Measurements from ENCODE around the gene PAQR4. TPM values are rescaled to one million over a fixed set of nuclear protein-coding genes. Genes with fewer than 3 reads are reported as not detected.
A peak's percentile ranks its signal among the peaks of the same experiment; 100 is the strongest.

Gene PAQR4
- total and polyA plus RNA-seq, 2 of the 13 experiments (the other 11 are each of a cell fraction or from before 2014, with no cell fraction given), result 15.9 to 24.8 TPM

DNA sequence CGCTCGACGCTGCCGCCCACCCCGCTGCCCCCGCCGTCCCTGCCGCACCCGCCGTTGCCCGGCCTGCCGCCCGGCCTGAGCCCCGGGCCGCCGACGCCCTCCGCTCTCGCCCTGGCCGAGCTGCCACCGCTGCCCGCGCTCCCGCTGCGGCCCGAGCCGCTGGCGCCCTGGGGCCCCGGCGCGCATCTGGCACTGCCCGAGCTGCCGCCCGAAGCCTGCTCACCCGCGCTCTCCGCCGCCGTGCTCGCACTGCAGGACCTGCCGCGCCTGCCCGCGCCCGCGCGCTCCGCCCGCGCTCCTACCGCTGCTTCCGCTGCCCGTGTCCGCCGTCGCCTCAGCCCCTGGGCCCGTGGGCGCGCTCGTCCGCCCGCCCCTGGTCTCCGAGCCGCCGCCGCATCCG, 35.2 kb downstream of the PAQR4 start:
- TF ChIP-seq RBFOX2 (IDR thresholded peaks at IDR 0.05; ENCODE audit: low read depth, low read length) (peak; percentile 34; the same call in 1 of the 2 replicates), ZNF777 (CRISPR knock-in tag; IDR thresholded peaks at IDR 0.05) (0 out of 2 replicates have a peak, but pooled peaks have one; percentile 1)
- TF ChIP-seq, protein P1, sequence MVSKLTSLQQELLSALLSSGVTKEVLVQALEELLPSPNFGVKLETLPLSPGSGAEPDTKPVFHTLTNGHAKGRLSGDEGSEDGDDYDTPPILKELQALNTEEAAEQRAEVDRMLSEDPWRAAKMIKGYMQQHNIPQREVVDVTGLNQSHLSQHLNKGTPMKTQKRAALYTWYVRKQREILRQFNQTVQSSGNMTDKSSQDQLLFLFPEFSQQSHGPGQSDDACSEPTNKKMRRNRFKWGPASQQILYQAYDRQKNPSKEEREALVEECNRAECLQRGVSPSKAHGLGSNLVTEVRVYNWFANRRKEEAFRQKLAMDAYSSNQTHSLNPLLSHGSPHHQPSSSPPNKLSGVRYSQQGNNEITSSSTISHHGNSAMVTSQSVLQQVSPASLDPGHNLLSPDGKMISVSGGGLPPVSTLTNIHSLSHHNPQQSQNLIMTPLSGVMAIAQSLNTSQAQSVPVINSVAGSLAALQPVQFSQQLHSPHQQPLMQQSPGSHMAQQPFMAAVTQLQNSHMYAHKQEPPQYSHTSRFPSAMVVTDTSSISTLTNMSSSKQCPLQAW (CRISPR knock-in tag; IDR thresholded peaks at IDR 0.05), result no peak
- in situ Hi-C loops (cut with HindIII; ENCODE audit: extremely low pct_ligation_motif_present, low pct_unique_long_range_greater_than_20kb), result no loop called here
- no peak overlapping the region for H3K27ac ChIP-seq (ENCODE audit: extremely low read length, insufficient read depth, low read length)
- H3K4me2 ChIP-seq (ENCODE audit: low read depth, low read length), result peak overlapping the region; percentile 36; the same call in 1 of the 2 replicates
- H3K36me3 ChIP-seq (replicated peaks in 1 of 2; ENCODE audit: control insufficient read depth in 1 of 2, insufficient read depth in 2 of 2, low read length in 2 of 2), result no peaks in the 10 kb centered on the region
- DNase-seq (ENCODE audit: low spot score) (no peak), ATAC-seq (no peak), FAIRE-seq (no peak)
- H3K9me3 ChIP-seq (ENCODE audit: low read length), result no peaks in the 10 kb centered on the region
- no peaks in the 10 kb centered on the region for H4K20me1 ChIP-seq (ENCODE audit: insufficient read depth, low read length)
- intact Hi-C loops (cut with micrococcal nuclease; ENCODE audit: unreplicated experiment), result loop anchor here (1.0 kb wide), 1 partner anchor 20 kb away; the partner anchor contains the start of gene THOC6
- ChIA-PET CTCF (ENCODE audit: low intra/inter-chr PET ratio, low total read pairs) (interaction anchor here (0.8 to 1.7 kb wide), 3 partner anchors 17 to 27 kb away, joined by 3 to 11 read pairs (median 4); no protein-coding TSS in a partner anchor), POLR2A (interaction anchor here (1.0 to 14.2 kb wide), 7 partner anchors 18 to 99 kb away, joined by 5 to 750 read pairs (median 6); partner anchors contain the start of genes CLDN6, HCFC1R1, IL32 and KREMEN2)
- peaks cover 54% of the 10 kb centered on the region for H3K4me1 ChIP-seq (ENCODE audit: insufficient read depth, low read length)
- no peak overlapping the region for H3K9ac ChIP-seq (ENCODE audit: insufficient read depth, low read depth, low read length)
- no CpG with 5 or more reads among the region's 67 CpGs for WGBS (ENCODE audit: low lambda C conversion rate)
- no peaks in the 10 kb centered on the region for H3K79me2 ChIP-seq (ENCODE audit: insufficient read depth, low read length)
- H3K27me3 ChIP-seq (ENCODE audit: control insufficient read depth in 1 of 2, insufficient read depth in 2 of 2, low read length in 2 of 2), result no peaks in the 10 kb centered on the region
- no peak overlapping the region for H2AFZ ChIP-seq (ENCODE audit: low read length)
- peak overlapping the region in 2 of 3 experiments; percentile 27 to 46; a peak in 2 of 6 replicates for H3K4me3 ChIP-seq (replicated peaks in 1 of 3; ENCODE audit: insufficient read depth in 1 of 3, low read depth in 2 of 3, low read length in 3 of 3)
- BruUV-seq (replicated peaks), result no TSS peak

DNA sequence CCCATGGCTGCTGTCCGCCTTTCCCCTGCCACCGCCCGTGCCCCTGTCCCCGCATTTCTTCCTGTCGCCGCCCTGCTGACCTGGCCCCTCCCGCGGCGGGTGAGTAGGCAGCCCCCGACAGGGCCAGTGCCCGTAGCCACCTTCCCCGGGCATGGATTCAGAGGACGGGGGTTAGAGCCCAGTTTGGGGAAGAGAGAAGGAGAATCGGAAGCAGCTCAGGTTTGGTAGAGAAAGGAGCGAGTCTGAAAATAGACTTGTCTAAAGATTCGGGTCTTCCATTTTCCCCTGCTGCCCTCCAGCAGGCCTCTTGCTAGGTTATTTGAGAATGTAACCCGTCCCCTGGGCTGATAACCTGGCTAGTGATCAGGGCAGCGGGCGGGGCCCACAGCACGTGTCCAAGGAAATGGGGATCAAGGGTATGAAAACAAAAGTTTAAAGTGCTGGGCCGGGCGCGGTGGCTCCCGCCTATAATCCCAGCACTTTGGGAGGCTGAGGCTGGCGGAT, 35.7 kb downstream of the PAQR4 start:
- Histone ChIP-seq H2AFZ (ENCODE audit: low read length) (no peak overlapping the region), H3K9ac (ENCODE audit: insufficient read depth, low read depth, low read length) (peak overlapping the region; percentile 72), H3K36me3 (replicated peaks in 1 of 2; ENCODE audit: control insufficient read depth in 1 of 2, insufficient read depth in 2 of 2, low read length in 2 of 2) (no peaks in the 10 kb centered on the region), H4K20me1 (ENCODE audit: insufficient read depth, low read length) (no peaks in the 10 kb centered on the region), H3K79me2 (ENCODE audit: insufficient read depth, low read length) (no peaks in the 10 kb centered on the region), H3K4me3 (replicated peaks in 1 of 3; ENCODE audit: insufficient read depth in 1 of 3, low read depth in 2 of 3, low read length in 3 of 3) (peak overlapping the region; percentile 55 to 75 (median 69); a peak in 5 of 6 replicates), H3K4me1 (ENCODE audit: insufficient read depth, low read length) (peaks cover 60% of the 10 kb centered on the region), H3K27me3 (ENCODE audit: control insufficient read depth in 1 of 2, insufficient read depth in 2 of 2, low read length in 2 of 2) (no peaks in the 10 kb centered on the region), H3K27ac (ENCODE audit: extremely low read length, insufficient read depth, low read length) (peak overlapping the region; percentile 84), H3K9me3 (ENCODE audit: low read length) (no peaks in the 10 kb centered on the region), H3K4me2 (ENCODE audit: low read depth, low read length) (peak overlapping the region; percentile 80)
- POLR2A ChIA-PET, result interaction anchor here (0.5 to 14.2 kb wide), 6 partner anchors 18 to 453 kb away, joined by 3 to 750 read pairs (median 8); partner anchors contain the start of genes CLDN6, HCFC1R1, IL32 and KREMEN2
- under 1% methylated on average over 17 of the region's 25 CpGs for WGBS (ENCODE audit: low lambda C conversion rate)
- TSS peak; percentile 57 for BruUV-seq (replicated peaks)
- FAIRE-seq (no peak), ATAC-seq (no peak), DNase-seq (ENCODE audit: low spot score) (peak; percentile 65)
- intact Hi-C loops (cut with micrococcal nuclease; ENCODE audit: unreplicated experiment) (loop anchor here (1.0 kb wide), 1 partner anchor 19 kb away; the partner anchor contains the start of gene THOC6), in situ Hi-C loops (cut with HindIII; ENCODE audit: extremely low pct_ligation_motif_present, low pct_unique_long_range_greater_than_20kb) (no loop called here)
- CTCF ChIA-PET (ENCODE audit: low intra/inter-chr PET ratio, low total read pairs), result interaction anchor here (1.4 kb wide), 1 partner anchor 14 kb away, joined by 4 read pairs; no protein-coding TSS in a partner anchor
- TF ChIP-seq, protein P2, sequence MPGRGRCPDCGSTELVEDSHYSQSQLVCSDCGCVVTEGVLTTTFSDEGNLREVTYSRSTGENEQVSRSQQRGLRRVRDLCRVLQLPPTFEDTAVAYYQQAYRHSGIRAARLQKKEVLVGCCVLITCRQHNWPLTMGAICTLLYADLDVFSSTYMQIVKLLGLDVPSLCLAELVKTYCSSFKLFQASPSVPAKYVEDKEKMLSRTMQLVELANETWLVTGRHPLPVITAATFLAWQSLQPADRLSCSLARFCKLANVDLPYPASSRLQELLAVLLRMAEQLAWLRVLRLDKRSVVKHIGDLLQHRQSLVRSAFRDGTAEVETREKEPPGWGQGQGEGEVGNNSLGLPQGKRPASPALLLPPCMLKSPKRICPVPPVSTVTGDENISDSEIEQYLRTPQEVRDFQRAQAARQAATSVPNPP (CRISPR knock-in tag; IDR thresholded peaks at IDR 0.05), result no peak
- no peak for TF ChIP-seq TOE1 (CRISPR knock-in tag; IDR thresholded peaks at IDR 0.05)
- peak; percentile 69; the same call in 1 of the 2 replicates for TF ChIP-seq ZNF367 (CRISPR knock-in tag; IDR thresholded peaks at IDR 0.05; ENCODE audit: borderline replicate concordance)
- TF ChIP-seq ZNF225 (CRISPR knock-in tag; IDR thresholded peaks at IDR 0.05), result no peak
- no peak for TF ChIP-seq ZNF569 (CRISPR knock-in tag; IDR thresholded peaks at IDR 0.05; ENCODE audit: borderline replicate concordance)
- peak; percentile 16 for TF ChIP-seq TEAD3 (CRISPR knock-in tag; optimal IDR thresholded peaks at IDR 0.05; ENCODE audit: borderline replicate concordance)
- 0 out of 2 replicates have a peak, but pooled peaks have one; percentile 18 for TF ChIP-seq ZNF501 (CRISPR knock-in tag; IDR thresholded peaks at IDR 0.05)
- TF ChIP-seq, protein P3, sequence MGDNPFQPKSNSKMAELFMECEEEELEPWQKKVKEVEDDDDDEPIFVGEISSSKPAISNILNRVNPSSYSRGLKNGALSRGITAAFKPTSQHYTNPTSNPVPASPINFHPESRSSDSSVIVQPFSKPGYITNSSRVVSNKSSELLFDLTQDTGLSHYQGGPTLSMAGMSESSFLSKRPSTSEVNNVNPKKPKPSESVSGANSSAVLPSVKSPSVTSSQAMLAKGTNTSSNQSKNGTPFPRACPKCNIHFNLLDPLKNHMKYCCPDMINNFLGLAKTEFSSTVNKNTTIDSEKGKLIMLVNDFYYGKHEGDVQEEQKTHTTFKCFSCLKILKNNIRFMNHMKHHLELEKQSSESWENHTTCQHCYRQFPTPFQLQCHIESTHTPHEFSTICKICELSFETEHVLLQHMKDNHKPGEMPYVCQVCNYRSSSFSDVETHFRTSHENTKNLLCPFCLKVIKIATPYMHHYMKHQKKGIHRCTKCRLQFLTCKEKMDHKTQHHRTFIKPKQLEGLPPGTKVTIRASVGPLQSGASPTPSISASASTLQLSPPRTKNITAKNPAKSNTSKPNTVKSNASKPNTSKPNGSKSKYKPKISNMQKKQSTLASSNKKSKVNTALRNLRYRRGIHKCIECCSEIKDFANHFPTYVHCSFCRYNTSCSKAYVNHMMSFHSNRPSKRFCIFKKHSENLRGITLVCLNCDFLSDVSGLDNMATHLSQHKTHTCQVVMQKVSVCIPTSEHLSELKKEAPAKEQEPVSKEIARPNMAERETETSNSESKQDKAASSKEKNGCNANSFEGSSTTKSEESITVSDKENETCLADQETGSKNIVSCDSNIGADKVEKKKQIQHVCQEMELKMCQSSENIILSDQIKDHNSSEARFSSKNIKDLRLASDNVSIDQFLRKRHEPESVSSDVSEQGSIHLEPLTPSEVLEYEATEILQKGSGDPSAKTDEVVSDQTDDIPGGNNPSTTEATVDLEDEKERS (CRISPR knock-in tag; IDR thresholded peaks at IDR 0.05), result 0 out of 2 replicates have a peak, but pooled peaks have one; percentile 6
